Upper lobe of left lung (tissue), 6 donors: ENCODE measurements around the gene ACTN1. TPM values are rescaled to one million over a fixed set of nuclear protein-coding genes. Genes with fewer than 3 reads are reported as not detected.

Experiments used
- ATAC-seq, 2 donors: fragments of 200-7000 bp; cut with Tn5 transposase; one replicate each; pipeline ENCODE4 v1.9.1; 2022; ENCODE audit warnings: mild to moderate bottlenecking in 2 of 2, moderate library complexity in 2 of 2; ENCODE audit not compliant: low FRiP score in 2 of 2
- DNase-seq, 2 donors: peaks; one replicate each; pipeline ENCODE4 v3.0.0-alpha.2; 2019 to 2020
- H3K27ac ChIP-seq, 4 donors: fragments of 200-600 bp; sonication (generic); one replicate each; pipeline ENCODE4 v1.5.1; 2016 to 2019
- H3K27me3 ChIP-seq, 4 donors: fragments of 200-600 bp; sonication (generic); one replicate each; pipeline ENCODE4 v1.5.1; 2017 to 2019
- H3K36me3 ChIP-seq, 4 donors: fragments of 200-600 bp; sonication (generic); one replicate each; pipeline ENCODE4 v1.5.1; 2016 to 2019
- H3K4me1 ChIP-seq, 4 donors: fragments of 200-600 bp; sonication (generic); one replicate each; pipeline ENCODE4 v1.5.1; 2018 to 2019
- H3K4me3 ChIP-seq, 4 donors: fragments of 200-600 bp; sonication (generic); one replicate each; pipeline ENCODE4 v1.5.1; 2017 to 2019; ENCODE audit warnings: mild to moderate bottlenecking in 2 of 4, moderate library complexity in 1 of 4
- H3K9me3 ChIP-seq, 4 donors: fragments of 200-600 bp; sonication (generic); one replicate each; pipeline ENCODE4 v1.5.1; 2018 to 2019
- EP300 ChIP-seq, 4 donors: sonication (generic); formaldehyde crosslinking; IDR thresholded peaks; one replicate each; pipeline ENCODE4 v1.5.1; 2017; ENCODE audit warnings: antibody characterized with exemption in 4 of 4, control low read depth in 2 of 4
- POLR2A ChIP-seq, 4 donors: fragments of 450-650 bp; IDR thresholded peaks; one replicate each; pipeline ENCODE4 v1.5.1; 2016 to 2017; ENCODE audit warnings: antibody characterized with exemption in 4 of 4, mild to moderate bottlenecking in 2 of 4
- POLR2AphosphoS5 ChIP-seq, 2 donors: sonication (generic); formaldehyde crosslinking; IDR thresholded peaks; one replicate each; pipeline ENCODE4 v1.5.1; 2017; ENCODE audit warnings: antibody characterized with exemption in 2 of 2
- WGBS, 2 donors: methylation state at CpG; one replicate each; pipeline ENCODE4 v1.1.5; 2017 to 2018; 5-methylcytosine and 5-hydroxymethylcytosine counted together
- total RNA-seq, 6 donors: library from RNA; depleted of rRNA in 4 of 6; stranded (reverse); fragments of >200 nt in 4 of 6; gene quantifications; one replicate each; pipeline versions ENCODE4 v1.1.0 to v1.2.1, GENCODE V29; 2016 to 2021
- TF ChIP-seq, protein P1 (sequence below), 6 experiments: fragments of 450-650 bp in 4 of 6; fragments of 200-600 bp in 2 of 6; sonication (generic) in 2 of 6; IDR thresholded peaks; one replicate each; pipeline ENCODE4 v1.5.1; 2016 to 2019; ENCODE audit warnings: antibody characterized with exemption in 6 of 6
- donor health status: DM: no; HTN: no; CAD: no; lungs with moderate emphysema.
- donor health status: DM: no; HTN: yes; CAD: no; lungs with severe emphysema.

The ACTN1 gene
- total RNA-seq, 6 donors from 2014 or later = 117 to 195 (median 157) TPM

DNA sequence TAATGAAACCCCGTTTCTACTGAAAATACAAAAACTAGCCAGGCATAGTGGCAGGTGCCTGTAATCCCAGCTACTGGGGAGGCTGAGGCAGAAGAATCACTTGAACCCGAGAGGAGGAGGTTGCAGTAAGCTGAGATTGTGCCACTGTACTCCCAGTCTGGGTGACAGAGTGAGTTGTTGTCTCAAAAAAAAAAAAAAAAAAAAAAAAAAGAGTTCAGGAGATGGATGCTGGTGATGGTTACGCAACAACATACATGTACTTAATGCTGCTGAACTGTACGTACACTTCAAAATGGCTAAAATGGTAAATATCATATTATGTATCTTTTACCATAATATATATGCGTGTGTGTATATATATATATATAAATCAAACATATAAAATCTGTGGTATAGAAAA lies 29.0 kb downstream of the ACTN1 start:
- H3K36me3 ChIP-seq = no peaks in the 10 kb centered on the region
- peak overlapping the region in 2 of 4 donors; percentile 51 to 82 for H3K27ac ChIP-seq
- ATAC-seq (no peak), DNase-seq (peak in 1 of 2 donors; percentile 56)
- H3K27me3 ChIP-seq = no peaks in the 10 kb centered on the region
- peaks cover 43 to 86% (median 68%) of the 10 kb centered on the region in 4 donors for H3K4me1 ChIP-seq
- 70% methylated on average over 5 of the region's 5 CpGs for WGBS, 2 donors
- no peaks in the 10 kb centered on the region for H3K9me3 ChIP-seq
- TF ChIP-seq POLR2AphosphoS5 (IDR thresholded peaks at IDR 0.05) (no peak), EP300 (IDR thresholded peaks at IDR 0.05) (no peak), POLR2A (IDR thresholded peaks at IDR 0.05) (no peak)
- TF ChIP-seq, protein P1, sequence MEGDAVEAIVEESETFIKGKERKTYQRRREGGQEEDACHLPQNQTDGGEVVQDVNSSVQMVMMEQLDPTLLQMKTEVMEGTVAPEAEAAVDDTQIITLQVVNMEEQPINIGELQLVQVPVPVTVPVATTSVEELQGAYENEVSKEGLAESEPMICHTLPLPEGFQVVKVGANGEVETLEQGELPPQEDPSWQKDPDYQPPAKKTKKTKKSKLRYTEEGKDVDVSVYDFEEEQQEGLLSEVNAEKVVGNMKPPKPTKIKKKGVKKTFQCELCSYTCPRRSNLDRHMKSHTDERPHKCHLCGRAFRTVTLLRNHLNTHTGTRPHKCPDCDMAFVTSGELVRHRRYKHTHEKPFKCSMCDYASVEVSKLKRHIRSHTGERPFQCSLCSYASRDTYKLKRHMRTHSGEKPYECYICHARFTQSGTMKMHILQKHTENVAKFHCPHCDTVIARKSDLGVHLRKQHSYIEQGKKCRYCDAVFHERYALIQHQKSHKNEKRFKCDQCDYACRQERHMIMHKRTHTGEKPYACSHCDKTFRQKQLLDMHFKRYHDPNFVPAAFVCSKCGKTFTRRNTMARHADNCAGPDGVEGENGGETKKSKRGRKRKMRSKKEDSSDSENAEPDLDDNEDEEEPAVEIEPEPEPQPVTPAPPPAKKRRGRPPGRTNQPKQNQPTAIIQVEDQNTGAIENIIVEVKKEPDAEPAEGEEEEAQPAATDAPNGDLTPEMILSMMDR (IDR thresholded peaks at IDR 0.05) = no peak
- H3K4me3 ChIP-seq = no peak overlapping the region

DNA sequence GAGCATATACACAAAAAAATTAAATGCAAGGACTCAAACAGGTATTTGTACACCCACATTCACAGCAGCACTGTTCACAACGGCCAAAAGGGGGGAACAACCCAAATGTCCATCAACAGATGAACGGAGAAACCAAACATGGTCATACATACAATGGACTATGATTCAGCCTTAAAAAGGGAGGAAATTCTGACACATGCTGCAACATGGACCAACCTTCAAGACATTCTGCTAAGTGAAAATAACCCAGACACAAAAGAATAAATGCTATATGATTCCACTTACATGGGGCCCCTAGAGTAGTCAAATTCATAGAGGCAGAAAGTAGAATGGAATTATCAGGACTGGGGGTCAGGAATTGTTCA lies 29.5 kb downstream of the ACTN1 start:
- H3K4me3 ChIP-seq = no peak overlapping the region
- no peak for DNase-seq
- peak overlapping the region in 1 of 4 donors; percentile 82 for H3K27ac ChIP-seq
- H3K4me1 ChIP-seq = peaks cover 42 to 86% (median 63%) of the 10 kb centered on the region in 4 donors
- no peaks in the 10 kb centered on the region for H3K36me3 ChIP-seq
- ATAC-seq = no peak
- TF ChIP-seq, protein P1 (IDR thresholded peaks at IDR 0.05) = no peak
- TF ChIP-seq POLR2AphosphoS5 (IDR thresholded peaks at IDR 0.05) = no peak
- TF ChIP-seq EP300 (IDR thresholded peaks at IDR 0.05) = no peak
- TF ChIP-seq POLR2A (IDR thresholded peaks at IDR 0.05) = no peak
- H3K9me3 ChIP-seq = no peaks in the 10 kb centered on the region
- H3K27me3 ChIP-seq = no peaks in the 10 kb centered on the region
- WGBS, 2 donors = 63 to 77% methylated on average over 2 of the region's 2 CpGs

DNA sequence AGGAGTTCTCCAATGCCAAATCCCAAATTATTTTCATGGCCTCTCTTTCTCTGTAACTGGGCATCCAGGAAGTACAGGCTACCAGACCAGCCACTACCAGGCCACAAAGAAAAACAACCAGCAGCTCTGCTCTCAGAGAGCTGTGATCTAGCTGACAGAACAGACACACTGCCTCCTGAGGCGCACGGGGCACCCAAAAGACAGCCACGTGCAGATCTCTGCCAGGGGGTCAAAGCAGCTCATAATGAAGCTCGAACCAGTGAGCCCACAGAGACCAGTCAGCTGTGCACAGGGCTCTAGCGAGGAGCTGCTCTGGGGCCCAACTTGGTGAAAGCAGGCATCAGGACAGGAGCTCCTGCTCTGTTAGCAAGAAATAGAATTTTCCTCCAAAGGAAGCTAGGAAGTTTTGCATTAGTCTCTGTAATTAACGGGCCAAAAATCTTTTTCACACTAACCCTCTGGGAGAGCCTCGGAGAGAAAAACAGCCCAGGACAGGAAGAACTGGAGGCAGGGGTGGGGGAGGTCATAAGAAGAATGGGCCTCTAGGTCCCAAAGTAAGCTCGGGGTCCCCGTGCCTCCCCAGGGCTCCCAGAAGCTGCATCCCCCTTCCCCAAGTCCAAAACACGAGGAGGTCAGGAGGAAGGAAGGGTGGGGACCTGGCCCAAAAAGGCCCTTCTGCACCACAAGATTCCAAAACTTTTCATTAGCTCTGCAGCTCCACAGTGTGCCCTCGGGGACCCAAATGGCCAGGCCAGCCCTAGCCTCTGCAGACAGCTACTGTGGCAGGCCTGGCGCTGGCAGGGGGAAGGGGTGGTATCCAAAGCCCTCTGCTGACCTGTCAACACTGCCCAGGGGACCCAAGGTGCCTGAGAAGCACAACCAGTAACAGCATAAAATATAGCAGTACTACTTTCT lies 30.2 kb downstream of the ACTN1 start:
- peaks cover 42 to 82% (median 62%) of the 10 kb centered on the region in 4 donors for H3K4me1 ChIP-seq

DNA sequence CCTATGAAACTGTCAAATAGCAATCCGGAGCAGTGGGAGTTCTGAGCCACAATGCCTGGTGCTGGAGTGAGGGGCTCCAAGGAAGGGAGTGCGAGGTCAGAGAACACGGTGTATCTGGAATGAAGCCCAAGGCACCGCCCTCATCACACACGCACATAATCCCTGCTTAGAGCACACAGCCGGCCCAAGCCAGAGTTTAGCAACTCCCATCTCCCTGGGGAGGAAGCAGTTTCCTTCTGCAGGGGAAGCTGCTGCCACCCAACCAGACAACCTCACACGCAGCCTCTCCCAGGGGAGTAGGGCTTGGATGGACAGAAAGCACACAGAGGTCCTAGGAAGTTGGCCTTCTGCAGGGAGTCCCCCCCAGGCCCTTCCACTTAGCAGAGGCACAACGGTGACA lies 31.3 kb downstream of the ACTN1 start:
- peak in 1 of 2 donors; percentile 57 for DNase-seq
- TF ChIP-seq POLR2AphosphoS5 (IDR thresholded peaks at IDR 0.05) (peak; percentile 21 to 69), EP300 (IDR thresholded peaks at IDR 0.05) (peak in 1 of 4 donors; percentile 12), POLR2A (IDR thresholded peaks at IDR 0.05) (no peak)
- TF ChIP-seq, protein P1 (IDR thresholded peaks at IDR 0.05) = no peak
- WGBS, 2 donors = 23 to 32% methylated on average over 4 to 8 of the region's 8 CpGs
- Histone ChIP-seq H3K36me3 (no peaks in the 10 kb centered on the region), H3K4me1 (peaks cover 44 to 78% (median 58%) of the 10 kb centered on the region in 4 donors), H3K27ac (peak overlapping the region in 3 of 4 donors; percentile 2 to 82 (median 30)), H3K4me3 (no peak overlapping the region), H3K9me3 (no peaks in the 10 kb centered on the region), H3K27me3 (no peaks in the 10 kb centered on the region)
- ATAC-seq = peak; percentile 6 to 23

More for the DNA sequence above, 30.2 kb downstream of the ACTN1 start:
- DNase-seq = no peak
- H3K36me3 ChIP-seq = no peaks in the 10 kb centered on the region
- H3K4me3 ChIP-seq = no peak overlapping the region
- H3K27me3 ChIP-seq = no peaks in the 10 kb centered on the region
- 52% methylated on average over 7 to 12 of the region's 12 CpGs for WGBS, 2 donors
- no peak for TF ChIP-seq EP300 (IDR thresholded peaks at IDR 0.05)
- H3K9me3 ChIP-seq = no peaks in the 10 kb centered on the region
- no peak for ATAC-seq
- H3K27ac ChIP-seq = peak overlapping the region; percentile 1 to 82 (median 40)

DNA sequence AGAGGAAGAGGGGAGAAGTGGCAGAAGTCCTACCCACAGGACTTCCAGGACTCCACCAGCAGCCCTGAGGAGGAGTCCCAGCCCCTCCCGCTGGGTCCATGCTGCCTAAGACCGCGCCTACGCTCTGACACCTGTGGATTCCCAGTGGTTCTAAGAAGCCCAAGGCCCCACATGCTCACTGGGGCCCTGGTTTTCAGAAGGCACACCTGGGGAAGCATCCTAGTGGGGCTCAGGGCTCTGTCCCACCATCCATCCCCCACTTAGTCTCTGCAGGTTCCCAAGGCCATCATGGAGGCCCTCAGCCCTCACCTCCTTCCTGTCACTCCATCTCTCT lies 32.6 kb downstream of the ACTN1 start:
- H3K4me3 ChIP-seq = no peak overlapping the region
- peak overlapping the region in 1 of 4 donors; percentile 61 for H3K27ac ChIP-seq
- ATAC-seq (no peak), DNase-seq (no peak)
- H3K4me1 ChIP-seq = peaks cover 45 to 78% (median 58%) of the 10 kb centered on the region in 4 donors
- H3K9me3 ChIP-seq = no peaks in the 10 kb centered on the region
- H3K27me3 ChIP-seq = no peaks in the 10 kb centered on the region
- TF ChIP-seq, protein P1 (IDR thresholded peaks at IDR 0.05) = no peak
- WGBS, 2 donors = 80 to 94% methylated on average over 4 of the region's 4 CpGs
- H3K36me3 ChIP-seq = no peaks in the 10 kb centered on the region
